GM12878 (cell line): ENCODE results near the gene ADAP1.

Experiments
- ELK1 ChIP-seq: IDR thresholded peaks from 2 replicates; pipeline ENCODE4 v1.6.1; 2012; ENCODE audit warnings: low read depth, low read length, improper control_type of control experiment
- IRF4 ChIP-seq: IDR thresholded peaks from 2 replicates; pipeline ENCODE4 v1.6.1; 2011; ENCODE audit warnings: low read depth, low read length
- PKNOX1 ChIP-seq: fragments of 450-650 bp; IDR thresholded peaks from 2 replicates; pipeline ENCODE4 v1.6.1; 2016; ENCODE audit warnings: mild to moderate bottlenecking
- REST ChIP-seq: IDR thresholded peaks from 2 replicates; pipeline ENCODE4 v1.6.1; 2012; ENCODE audit warnings: mild to moderate bottlenecking, low read depth, low read length
- SUPT20H ChIP-seq: IDR thresholded peaks from 2 replicates; pipeline ENCODE4 v1.6.1; 2011; ENCODE audit warnings: low read depth, mild to moderate bottlenecking, low read length, moderate library complexity, borderline replicate concordance; ENCODE audit not compliant: control insufficient read depth
- USF1 ChIP-seq: IDR thresholded peaks from 2 replicates; pipeline ENCODE4 v1.6.1; 2011; ENCODE audit warnings: borderline replicate concordance, low read depth, mild to moderate bottlenecking, moderate library complexity, mixed read lengths, low read length; ENCODE audit not compliant: insufficient read depth; ENCODE audit errors: extremely low read length
- ZBTB33 ChIP-seq: fragments of 450-650 bp; IDR thresholded peaks from 2 replicates; pipeline ENCODE4 v1.6.1; 2017; ENCODE audit warnings: mild to moderate bottlenecking
- ZNF207 ChIP-seq: fragments of 450-650 bp; IDR thresholded peaks from 2 replicates; pipeline ENCODE4 v1.6.1; 2014; ENCODE audit warnings: antibody characterized with exemption, mild to moderate bottlenecking, borderline replicate concordance
- TF ChIP-seq, protein P1 (sequence below), 3 experiments: IDR thresholded peaks in 2 of 3; conservative IDR thresholded peaks in 1 of 3; 2 replicates each; pipeline ENCODE4 v1.5.1; 2011; ENCODE audit warnings: low read depth in 3 of 3, low read length in 3 of 3, mild to moderate bottlenecking in 3 of 3, control low read depth in 2 of 3, moderate library complexity in 2 of 3, inconsistent platforms in 1 of 3, mixed read lengths in 1 of 3; ENCODE audit not compliant: control insufficient read depth in 2 of 3, insufficient read depth in 1 of 3; ENCODE audit errors: extremely low read depth in 1 of 3

DNA sequence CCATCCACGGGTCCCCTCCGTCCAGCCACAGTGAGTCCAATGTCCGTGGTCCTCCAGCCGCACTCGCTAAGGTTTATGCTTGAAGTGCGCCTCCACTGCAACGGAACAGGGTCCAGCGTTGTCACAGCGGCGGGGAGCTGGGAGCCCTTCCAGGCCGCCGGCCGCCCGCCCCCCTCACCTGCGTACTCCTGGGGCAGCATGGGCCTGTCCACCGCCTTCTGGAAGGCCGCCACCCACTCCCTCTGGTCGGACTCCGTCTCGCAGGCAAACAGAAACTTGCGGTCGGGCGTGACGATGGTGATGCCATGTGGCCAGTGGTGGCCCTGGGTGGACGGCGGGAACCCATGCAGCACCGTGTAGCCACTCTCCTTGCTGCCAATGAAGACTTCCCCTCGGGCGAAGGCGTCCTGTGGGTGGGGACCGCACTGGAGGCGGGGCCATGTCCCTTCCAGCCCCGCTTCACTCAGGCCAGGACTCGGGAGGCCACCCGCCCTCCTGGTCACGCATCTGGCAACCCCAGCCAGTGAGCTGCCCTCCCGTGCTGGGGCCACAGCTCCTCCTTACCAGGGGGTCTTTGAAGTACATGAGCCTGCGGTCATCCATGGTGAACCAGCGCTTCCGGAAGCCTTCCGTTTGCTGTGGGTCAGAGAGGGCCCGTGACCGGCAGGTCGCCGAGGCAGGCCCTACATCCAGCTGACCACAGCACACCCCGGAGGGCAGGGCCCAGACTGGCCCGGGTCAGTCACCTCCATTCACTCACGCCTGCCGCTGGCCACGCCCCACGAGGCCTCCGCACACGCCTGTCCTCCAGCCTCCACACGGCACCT lies 55.4 kb downstream of the ADAP1 start:
- TF ChIP-seq, protein P1, sequence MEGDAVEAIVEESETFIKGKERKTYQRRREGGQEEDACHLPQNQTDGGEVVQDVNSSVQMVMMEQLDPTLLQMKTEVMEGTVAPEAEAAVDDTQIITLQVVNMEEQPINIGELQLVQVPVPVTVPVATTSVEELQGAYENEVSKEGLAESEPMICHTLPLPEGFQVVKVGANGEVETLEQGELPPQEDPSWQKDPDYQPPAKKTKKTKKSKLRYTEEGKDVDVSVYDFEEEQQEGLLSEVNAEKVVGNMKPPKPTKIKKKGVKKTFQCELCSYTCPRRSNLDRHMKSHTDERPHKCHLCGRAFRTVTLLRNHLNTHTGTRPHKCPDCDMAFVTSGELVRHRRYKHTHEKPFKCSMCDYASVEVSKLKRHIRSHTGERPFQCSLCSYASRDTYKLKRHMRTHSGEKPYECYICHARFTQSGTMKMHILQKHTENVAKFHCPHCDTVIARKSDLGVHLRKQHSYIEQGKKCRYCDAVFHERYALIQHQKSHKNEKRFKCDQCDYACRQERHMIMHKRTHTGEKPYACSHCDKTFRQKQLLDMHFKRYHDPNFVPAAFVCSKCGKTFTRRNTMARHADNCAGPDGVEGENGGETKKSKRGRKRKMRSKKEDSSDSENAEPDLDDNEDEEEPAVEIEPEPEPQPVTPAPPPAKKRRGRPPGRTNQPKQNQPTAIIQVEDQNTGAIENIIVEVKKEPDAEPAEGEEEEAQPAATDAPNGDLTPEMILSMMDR (IDR thresholded peaks at IDR 0.05 in 2 of 3, conservative IDR thresholded peaks at IDR 0.05 in 1 of 3; ENCODE audit: control insufficient read depth in 2 of 3, extremely low read depth in 1 of 3, insufficient read depth in 1 of 3, low read depth in 3 of 3, low read length in 3 of 3): no peak
- no peak for TF ChIP-seq ZNF207
- TF ChIP-seq ZBTB33: no peak
- TF ChIP-seq PKNOX1: no peak
- TF ChIP-seq USF1: no peak
- TF ChIP-seq IRF4: no peak
- no peak for TF ChIP-seq ELK1
- TF ChIP-seq REST: no peak
- no peak for TF ChIP-seq SUPT20H
